Activated naive CD4-positive, alpha-beta T cell treated with anti-CD3 and anti-CD28 coated beads for 36 hours (primary cell): ENCODE results near the gene KRTCAP3. TPM values are rescaled to one million over a fixed set of nuclear protein-coding genes. Genes with fewer than 3 reads are reported as not detected.

Experiments used
- CTCF ChIA-PET: fragments of 350-600 bp; sonication (Branson Sonifier 250); formaldehyde crosslinking; loops from one replicate; lab custom pipeline; 2021; ENCODE audit warnings: antibody characterized with exemption; lab: Charles Lee
- DNase-seq: peaks from one replicate; pipeline ENCODE4 v3.0.0-alpha.2; 2020
- H3K27ac Mint-ChIP-seq: one replicate; pipeline ENCODE4 v1.8.0; 2021; ENCODE audit warnings: mild to moderate bottlenecking, mixed read lengths
- H3K27me3 Mint-ChIP-seq: one replicate; pipeline ENCODE4 v1.8.0; 2021; ENCODE audit warnings: low read depth, mixed read lengths
- H3K36me3 Mint-ChIP-seq: one replicate; pipeline ENCODE4 v1.8.0; 2021; ENCODE audit warnings: low read depth, mixed read lengths
- H3K4me1 Mint-ChIP-seq: one replicate; pipeline ENCODE4 v1.8.0; 2021; ENCODE audit warnings: low read depth, mixed read lengths
- H3K4me3 Mint-ChIP-seq: one replicate; pipeline ENCODE4 v1.8.0; 2021; ENCODE audit warnings: mild to moderate bottlenecking, moderate library complexity, mixed read lengths
- H3K9me3 Mint-ChIP-seq: one replicate; pipeline ENCODE4 v1.8.0; 2021; ENCODE audit warnings: mixed read lengths
- intact Hi-C: fragments of 100-400 bp; cut with micrococcal nuclease; formaldehyde crosslinking; loops from one replicate; pipeline ENCODE4 v1.15.1; 2023
- total RNA-seq, 2 experiments: library from RNA; stranded (reverse); gene quantifications; one replicate each; pipeline ENCODE4 v1.2.3, GENCODE V29; 2021

KRTCAP3 gene, protein sequence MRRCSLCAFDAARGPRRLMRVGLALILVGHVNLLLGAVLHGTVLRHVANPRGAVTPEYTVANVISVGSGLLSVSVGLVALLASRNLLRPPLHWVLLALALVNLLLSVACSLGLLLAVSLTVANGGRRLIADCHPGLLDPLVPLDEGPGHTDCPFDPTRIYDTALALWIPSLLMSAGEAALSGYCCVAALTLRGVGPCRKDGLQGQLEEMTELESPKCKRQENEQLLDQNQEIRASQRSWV
- total RNA-seq, result 1 to 10 TPM; 5.0 to 6.7 TPM

DNA sequence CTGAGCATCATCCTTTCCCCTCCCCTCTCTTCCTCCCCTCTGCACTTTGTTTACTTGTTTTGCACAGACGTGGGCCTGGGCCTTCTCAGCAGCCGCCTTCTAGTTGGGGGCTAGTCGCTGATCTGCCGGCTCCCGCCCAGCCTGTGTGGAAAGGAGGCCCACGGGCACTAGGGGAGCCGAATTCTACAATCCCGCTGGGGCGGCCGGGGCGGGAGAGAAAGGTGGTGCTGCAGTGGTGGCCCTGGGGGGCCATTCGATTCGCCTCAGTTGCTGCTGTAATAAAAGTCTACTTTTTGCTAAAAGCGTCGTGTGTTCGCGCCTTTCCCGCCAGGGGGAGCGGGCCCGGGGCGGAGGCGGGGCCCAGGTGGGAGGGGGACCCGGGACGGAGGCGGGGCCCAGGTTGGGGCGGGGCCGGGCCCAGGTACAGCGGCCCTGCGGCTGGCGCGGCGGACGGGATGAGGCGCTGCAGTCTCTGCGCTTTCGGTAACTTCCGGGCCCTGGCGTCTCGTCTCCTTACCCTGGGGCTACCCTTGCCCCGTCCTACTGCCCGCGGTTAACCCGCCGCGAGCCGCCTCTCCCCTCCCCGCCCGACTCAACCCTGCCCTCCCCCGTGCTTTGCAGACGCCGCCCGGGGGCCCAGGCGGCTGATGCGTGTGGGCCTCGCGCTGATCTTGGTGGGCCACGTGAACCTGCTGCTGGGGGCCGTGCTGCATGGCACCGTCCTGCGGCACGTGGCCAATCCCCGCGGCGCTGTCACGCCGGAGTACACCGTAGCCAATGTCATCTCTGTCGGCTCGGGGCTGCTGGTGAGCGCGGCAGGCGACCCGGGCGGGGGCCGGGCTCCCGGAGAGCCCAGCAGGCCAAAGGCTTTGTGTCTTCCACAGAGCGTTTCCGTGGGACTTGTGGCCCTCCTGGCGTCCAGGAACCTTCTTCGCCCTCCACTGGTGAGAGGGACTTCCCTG is at the start of gene KRTCAP3:
Gene KRTCAP3 (plus strand): TSS at position 424 of the 962 bp plus-strand sequence. CDS start 32 bp downstream, at position 456.
- CTCF ChIA-PET, result interaction anchor here (1.0 kb wide), 1 partner anchor 10 kb away, joined by 5 read pairs; no protein-coding TSS in a partner anchor
- intact Hi-C loops, result no loop called here
- H3K9me3 Mint-ChIP-seq, result no peaks in the 10 kb centered on the region
- H3K36me3 Mint-ChIP-seq, result peaks cover 29% of the 10 kb centered on the region
- H3K27me3 Mint-ChIP-seq, result no peaks in the 10 kb centered on the region
- H3K4me1 Mint-ChIP-seq, result peaks cover 8% of the 10 kb centered on the region
- H3K4me3 Mint-ChIP-seq, result no peak within 1 kb of the TSS
- H3K27ac Mint-ChIP-seq, result no peak within 1 kb of the TSS
- DNase-seq, result peak; percentile 24

- no peak overlapping the region for H3K27ac Mint-ChIP-seq
- CTCF ChIA-PET, result interaction anchor here (1.4 kb wide), 1 partner anchor 17 kb away, joined by 3 read pairs; the partner anchor contains the start of gene PPM1G
- H3K27me3 Mint-ChIP-seq, result no peaks in the 10 kb centered on the region
- no peaks in the 10 kb centered on the region for H3K9me3 Mint-ChIP-seq
- peaks cover 42% of the 10 kb centered on the region for H3K4me1 Mint-ChIP-seq
- H3K4me3 Mint-ChIP-seq, result no peak overlapping the region
- no peak for DNase-seq
- intact Hi-C loops, result no loop called here
- H3K36me3 Mint-ChIP-seq, result peaks cover 22% of the 10 kb centered on the region
Observed at GRCh38 chr2:27393225-27393624, 49.0 kb upstream of the KRTCAP3 start.

GRCh38 chr2:27398962-27399361 is 43.2 kb upstream of the KRTCAP3 start:
- no peak for DNase-seq
- Mint-ChIP-seq H3K36me3 (peaks cover 22% of the 10 kb centered on the region), H3K4me1 (peaks cover 40% of the 10 kb centered on the region), H3K27me3 (no peaks in the 10 kb centered on the region), H3K27ac (no peak overlapping the region), H3K9me3 (no peaks in the 10 kb centered on the region), H3K4me3 (no peak overlapping the region)
- intact Hi-C loops, result no loop called here
- CTCF ChIA-PET, result no interaction called here

- Mint-ChIP-seq H3K4me1 (peaks cover 46% of the 10 kb centered on the region), H3K27me3 (no peaks in the 10 kb centered on the region), H3K4me3 (no peak overlapping the region), H3K9me3 (no peaks in the 10 kb centered on the region), H3K36me3 (peaks cover 28% of the 10 kb centered on the region), H3K27ac (no peak overlapping the region)
- intact Hi-C loops, result no loop called here
- DNase-seq, result no peak
- CTCF ChIA-PET, result interaction anchor here (0.6 kb wide), 1 partner anchor 97 kb away, joined by 3 read pairs; no protein-coding TSS in a partner anchor
Observed at GRCh38 chr2:27400348-27401135, 41.6 kb upstream of the KRTCAP3 start.

GRCh38 chr2:27407798-27408491 is 34.2 kb upstream of the KRTCAP3 start:
- no peaks in the 10 kb centered on the region for H3K9me3 Mint-ChIP-seq

GRCh38 chr2:27408601-27409320 is 33.4 kb upstream of the KRTCAP3 start:
- Mint-ChIP-seq H3K4me1 (peaks cover 36% of the 10 kb centered on the region), H3K4me3 (peak overlapping the region; percentile 89), H3K27ac (peak overlapping the region; percentile 51), H3K9me3 (no peaks in the 10 kb centered on the region), H3K27me3 (no peaks in the 10 kb centered on the region), H3K36me3 (peaks cover 16% of the 10 kb centered on the region)
- intact Hi-C loops, result loop anchor here (1.0 to 2.0 kb wide), 8 partner anchors 20 to 275 kb away; partner anchors contain the start of genes ATRAID, CCDC121, EIF2B4 and GPN1
- no peak for DNase-seq
- CTCF ChIA-PET, result interaction anchor here (1.0 to 4.1 kb wide), 3 partner anchors 21 to 82 kb away, joined by 4 to 35 read pairs (median 4); partner anchors contain the start of gene NRBP1

More at GRCh38 chr2:27407798-27408491, 34.2 kb upstream of the KRTCAP3 start:
- H3K4me1 Mint-ChIP-seq, result peaks cover 41% of the 10 kb centered on the region
- no peaks in the 10 kb centered on the region for H3K27me3 Mint-ChIP-seq
- no peak for DNase-seq
- CTCF ChIA-PET, result interaction anchor here (0.9 to 4.1 kb wide), 5 partner anchors 21 to 276 kb away, joined by 3 to 35 read pairs (median 5); partner anchors contain the start of gene NRBP1
- peak overlapping the region; percentile 89 for H3K4me3 Mint-ChIP-seq
- intact Hi-C loops, result loop anchor here (2.0 kb wide), 1 partner anchor 221 kb away; the partner anchor contains the start of genes CCDC121 and GPN1
- H3K36me3 Mint-ChIP-seq, result peaks cover 16% of the 10 kb centered on the region
- peak overlapping the region; percentile 51 for H3K27ac Mint-ChIP-seq

GRCh38 chr2:27409321-27410073 is 32.7 kb upstream of the KRTCAP3 start, which contains the start of gene PPM1G:
Gene PPM1G (minus strand): TSS chr2:27409591. CDS start chr2:27409422, 169 bp downstream.
- DNase-seq, result peak; percentile 97
- Mint-ChIP-seq H3K4me1 (peaks cover 32% of the 10 kb centered on the region), H3K36me3 (peaks cover 14% of the 10 kb centered on the region), H3K9me3 (no peaks in the 10 kb centered on the region), H3K4me3 (peak within 1 kb of the TSS; percentile 89), H3K27me3 (no peaks in the 10 kb centered on the region), H3K27ac (peak within 1 kb of the TSS; percentile 87)
- intact Hi-C loops, result loop anchor here (1.0 to 2.0 kb wide), 8 partner anchors 19 to 274 kb away; partner anchors contain the start of genes ATRAID, CCDC121, EIF2B4 and GPN1
- CTCF ChIA-PET, result interaction anchor here (1.0 to 4.1 kb wide), 7 partner anchors 16 to 274 kb away, joined by 3 to 35 read pairs (median 4); partner anchors contain the start of genes EIF2B4 and NRBP1

GRCh38 chr2:27412419-27413152 is 29.6 kb upstream of the KRTCAP3 start:
- no peak for DNase-seq
- Mint-ChIP-seq H3K4me3 (no peak overlapping the region), H3K27ac (no peak overlapping the region), H3K9me3 (no peaks in the 10 kb centered on the region), H3K27me3 (no peaks in the 10 kb centered on the region), H3K4me1 (peaks cover 12% of the 10 kb centered on the region), H3K36me3 (peaks cover 2% of the 10 kb centered on the region)
- intact Hi-C loops, result no loop called here
- CTCF ChIA-PET, result interaction anchor here (0.6 kb wide), 1 partner anchor 981 kb away, joined by 3 read pairs; no protein-coding TSS in a partner anchor

GRCh38 chr2:27416151-27416550 is 26.0 kb upstream of the KRTCAP3 start:
- no peaks in the 10 kb centered on the region for H3K27me3 Mint-ChIP-seq
- intact Hi-C loops, result no loop called here
- H3K4me1 Mint-ChIP-seq, result no peaks in the 10 kb centered on the region
- no peak for DNase-seq
- H3K36me3 Mint-ChIP-seq, result no peaks in the 10 kb centered on the region
- CTCF ChIA-PET, result interaction anchor here (0.7 kb wide), 1 partner anchor 10 kb away, joined by 3 read pairs; no protein-coding TSS in a partner anchor
- H3K4me3 Mint-ChIP-seq, result no peak overlapping the region
- H3K9me3 Mint-ChIP-seq, result no peaks in the 10 kb centered on the region
- H3K27ac Mint-ChIP-seq, result no peak overlapping the region
